A549 (cell line): ENCODE results near the gene GPATCH3.

Source experiments
- TF ChIP-seq, protein P1 (sequence below): fragments of 450-650 bp; IDR thresholded peaks from 2 replicates; pipeline ENCODE4 v1.6.1; 2014; ENCODE audit warnings: antibody characterized with exemption
- TF ChIP-seq, protein P2 (sequence below): IDR thresholded peaks from 2 replicates; pipeline ENCODE4 v1.6.1; 2012
- TF ChIP-seq, protein P3 (sequence below): fragments of 150-350 bp; IDR thresholded peaks from 2 replicates; pipeline ENCODE4 v1.6.1; 2014; ENCODE audit warnings: low read depth, mild to moderate bottlenecking, low read length
- TF ChIP-seq, protein P4 (sequence below): fragments of >200 bp; sonication (Bioruptor Twin); formaldehyde crosslinking; IDR thresholded peaks from 3 replicates; pipeline ENCODE4 v1.5.1; 2016

DNA sequence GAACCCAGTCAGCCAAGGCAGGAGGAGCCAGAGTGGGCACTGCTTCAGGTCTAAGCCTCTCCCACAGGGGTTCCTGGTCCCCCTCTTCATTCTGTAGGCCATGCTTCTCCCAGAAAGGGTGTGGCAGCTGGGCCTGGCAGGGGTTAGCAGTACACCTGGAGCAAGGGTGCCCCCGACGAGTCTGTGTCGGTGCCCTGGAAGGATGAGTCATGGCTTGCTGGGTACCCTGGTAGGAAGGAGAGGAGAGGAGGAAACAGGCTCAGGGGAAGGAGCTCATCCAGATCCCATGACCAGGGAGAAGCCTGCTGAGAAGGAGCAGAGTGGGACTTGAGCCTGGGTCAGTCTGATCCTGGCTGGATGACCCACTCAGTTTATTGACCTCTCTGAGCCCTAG is 49.7 kb upstream of the GPATCH3 start:
- TF ChIP-seq, protein P1, sequence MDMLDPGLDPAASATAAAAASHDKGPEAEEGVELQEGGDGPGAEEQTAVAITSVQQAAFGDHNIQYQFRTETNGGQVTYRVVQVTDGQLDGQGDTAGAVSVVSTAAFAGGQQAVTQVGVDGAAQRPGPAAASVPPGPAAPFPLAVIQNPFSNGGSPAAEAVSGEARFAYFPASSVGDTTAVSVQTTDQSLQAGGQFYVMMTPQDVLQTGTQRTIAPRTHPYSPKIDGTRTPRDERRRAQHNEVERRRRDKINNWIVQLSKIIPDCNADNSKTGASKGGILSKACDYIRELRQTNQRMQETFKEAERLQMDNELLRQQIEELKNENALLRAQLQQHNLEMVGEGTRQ: no peak
- TF ChIP-seq, protein P2, sequence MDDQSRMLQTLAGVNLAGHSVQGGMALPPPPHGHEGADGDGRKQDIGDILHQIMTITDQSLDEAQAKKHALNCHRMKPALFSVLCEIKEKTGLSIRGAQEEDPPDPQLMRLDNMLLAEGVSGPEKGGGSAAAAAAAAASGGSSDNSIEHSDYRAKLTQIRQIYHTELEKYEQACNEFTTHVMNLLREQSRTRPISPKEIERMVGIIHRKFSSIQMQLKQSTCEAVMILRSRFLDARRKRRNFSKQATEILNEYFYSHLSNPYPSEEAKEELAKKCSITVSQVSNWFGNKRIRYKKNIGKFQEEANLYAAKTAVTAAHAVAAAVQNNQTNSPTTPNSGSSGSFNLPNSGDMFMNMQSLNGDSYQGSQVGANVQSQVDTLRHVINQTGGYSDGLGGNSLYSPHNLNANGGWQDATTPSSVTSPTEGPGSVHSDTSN: no peak
- TF ChIP-seq, protein P3, sequence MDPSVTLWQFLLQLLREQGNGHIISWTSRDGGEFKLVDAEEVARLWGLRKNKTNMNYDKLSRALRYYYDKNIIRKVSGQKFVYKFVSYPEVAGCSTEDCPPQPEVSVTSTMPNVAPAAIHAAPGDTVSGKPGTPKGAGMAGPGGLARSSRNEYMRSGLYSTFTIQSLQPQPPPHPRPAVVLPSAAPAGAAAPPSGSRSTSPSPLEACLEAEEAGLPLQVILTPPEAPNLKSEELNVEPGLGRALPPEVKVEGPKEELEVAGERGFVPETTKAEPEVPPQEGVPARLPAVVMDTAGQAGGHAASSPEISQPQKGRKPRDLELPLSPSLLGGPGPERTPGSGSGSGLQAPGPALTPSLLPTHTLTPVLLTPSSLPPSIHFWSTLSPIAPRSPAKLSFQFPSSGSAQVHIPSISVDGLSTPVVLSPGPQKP: no peak
- TF ChIP-seq, protein P4, sequence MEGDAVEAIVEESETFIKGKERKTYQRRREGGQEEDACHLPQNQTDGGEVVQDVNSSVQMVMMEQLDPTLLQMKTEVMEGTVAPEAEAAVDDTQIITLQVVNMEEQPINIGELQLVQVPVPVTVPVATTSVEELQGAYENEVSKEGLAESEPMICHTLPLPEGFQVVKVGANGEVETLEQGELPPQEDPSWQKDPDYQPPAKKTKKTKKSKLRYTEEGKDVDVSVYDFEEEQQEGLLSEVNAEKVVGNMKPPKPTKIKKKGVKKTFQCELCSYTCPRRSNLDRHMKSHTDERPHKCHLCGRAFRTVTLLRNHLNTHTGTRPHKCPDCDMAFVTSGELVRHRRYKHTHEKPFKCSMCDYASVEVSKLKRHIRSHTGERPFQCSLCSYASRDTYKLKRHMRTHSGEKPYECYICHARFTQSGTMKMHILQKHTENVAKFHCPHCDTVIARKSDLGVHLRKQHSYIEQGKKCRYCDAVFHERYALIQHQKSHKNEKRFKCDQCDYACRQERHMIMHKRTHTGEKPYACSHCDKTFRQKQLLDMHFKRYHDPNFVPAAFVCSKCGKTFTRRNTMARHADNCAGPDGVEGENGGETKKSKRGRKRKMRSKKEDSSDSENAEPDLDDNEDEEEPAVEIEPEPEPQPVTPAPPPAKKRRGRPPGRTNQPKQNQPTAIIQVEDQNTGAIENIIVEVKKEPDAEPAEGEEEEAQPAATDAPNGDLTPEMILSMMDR: no peak
